C4-2B (cell line): ENCODE measurements around the gene ETS1.

ENCODE experiments used
- CTCF ChIP-seq: fragments of 450-650 bp; conservative IDR thresholded peaks from 2 replicates; pipeline ENCODE4 v1.5.1; 2017; ENCODE audit warnings: mild to moderate bottlenecking
- ZFX ChIP-seq: fragments of 450-650 bp; IDR thresholded peaks from 2 replicates; pipeline ENCODE4 v1.6.1; 2017

GRCh38 chr11:128595775-128596174 lies 8.4 kb upstream of the ETS1 start:
- TF ChIP-seq CTCF (no peak), ZFX (no peak)
